K562 (cell line): ENCODE measurements around the gene TBX10. TPM values are rescaled to one million over a fixed set of nuclear protein-coding genes. Genes with fewer than 3 reads are reported as not detected.

ENCODE experiments used
- ATAC-seq: fragments of 200-7000 bp; cut with Tn5 transposase; 3 replicates; pipeline ENCODE4 v1.9.1; 2020; ENCODE audit warnings: moderate library complexity
- BruUV-seq: library from RNA; stranded (reverse); fragments of 400-500 nt; replicated peaks from 2 replicates; lab custom pipeline; 2021; lab: Mats Ljungman, UMichigan
- CTCF ChIA-PET: fragments of 300-600 bp; formaldehyde crosslinking; extraction: SDS; loops from one replicate; lab custom pipeline; 2021; ENCODE audit warnings: low intra/inter-chr PET ratio; lab: Yijun Ruan, JAX
- POLR2A ChIA-PET: fragments of 300-600, 350-650 bp; sonication (Branson Sonifier 250); formaldehyde crosslinking; extraction: SDS; loops from one replicate; lab custom pipeline; 2021; ENCODE audit warnings: antibody characterized with exemption, inconsistent platforms; lab: Yijun Ruan, JAX
- DNase-seq, 4 experiments: peaks; one replicate each; pipeline versions ENCODE4 v3.0.0 to v3.0.0-alpha.2; 2011 to 2018; ENCODE audit warnings: low spot score in 3 of 4, mixed read lengths in 3 of 4; ENCODE audit errors: extremely low read depth in 1 of 4
- FAIRE-seq: peaks from 2 replicates; lab custom pipeline; 2011; peaks lifted over from hg19 to GRCh38; lab: Jason Lieb, UNC
- H2AFZ ChIP-seq: 2 replicates; pipeline ENCODE4 v1.6.0; 2011; ENCODE audit warnings: low read depth, low read length, control low read depth, inconsistent platforms
- H3K27ac ChIP-seq: fragments of 200-600 bp; 3 replicates; pipeline ENCODE4 v1.8.0; 2011; ENCODE audit warnings: low read depth, mild to moderate bottlenecking, control low read depth, inconsistent platforms, low read length, moderate library complexity, mixed read lengths; ENCODE audit errors: extremely low read depth
- H3K27me3 ChIP-seq, 2 experiments: fragments of 300-600 bp in 1 of 2; 2 replicates in 1 of 2; 3 replicates in 1 of 2; pipeline versions ENCODE4 v1.6.0 to v1.8.0; 2011; ENCODE audit warnings: inconsistent platforms in 2 of 2, low read length in 2 of 2, mild to moderate bottlenecking in 1 of 2, mixed read lengths in 1 of 2, moderate library complexity in 1 of 2; ENCODE audit not compliant: control insufficient read depth in 2 of 2, insufficient read depth in 2 of 2
- H3K36me3 ChIP-seq: fragments of 300-600 bp; 3 replicates; pipeline ENCODE4 v1.8.0; 2011; ENCODE audit warnings: mild to moderate bottlenecking, low read length, inconsistent platforms; ENCODE audit not compliant: control insufficient read depth, insufficient read depth
- H3K4me1 ChIP-seq, 2 experiments: fragments of 200-600 bp in 1 of 2; replicated peaks in 1 of 2; 2 replicates in 1 of 2; 3 replicates in 1 of 2; pipeline versions ENCODE4 v1.5.1 to v1.8.0; 2011; ENCODE audit warnings: inconsistent platforms in 2 of 2, low read length in 2 of 2, mild to moderate bottlenecking in 1 of 2, mixed read lengths in 1 of 2, moderate library complexity in 1 of 2; ENCODE audit not compliant: control insufficient read depth in 2 of 2, insufficient read depth in 2 of 2
- H3K4me2 ChIP-seq: 2 replicates; pipeline ENCODE4 v1.6.1; 2011; ENCODE audit warnings: low read length, control low read depth, inconsistent platforms, mixed read lengths; ENCODE audit not compliant: insufficient read depth
- H3K4me3 ChIP-seq: fragments of 200-600 bp; sonication (generic), shearing (Covaris generic); 2 replicates; pipeline ENCODE4 v1.5.1; 2016; ENCODE audit warnings: control low read depth, inconsistent platforms
- H3K79me2 ChIP-seq: fragments of 200-600 bp; 3 replicates; pipeline ENCODE4 v1.8.0; 2011; ENCODE audit warnings: low read length, inconsistent platforms; ENCODE audit not compliant: control insufficient read depth, insufficient read depth
- H3K9ac ChIP-seq, 2 experiments: 2 replicates each; pipeline versions ENCODE4 v1.6.0 to v1.6.1; 2011; ENCODE audit warnings: low read depth in 2 of 2, low read length in 2 of 2, control low read depth in 1 of 2, inconsistent platforms in 1 of 2, mild to moderate bottlenecking in 1 of 2, mixed read lengths in 1 of 2; ENCODE audit not compliant: insufficient read depth in 1 of 2
- H3K9me1 ChIP-seq: one replicate; pipeline ENCODE4 v1.6.0; 2011; ENCODE audit warnings: inconsistent platforms, mild to moderate bottlenecking, low read length, moderate library complexity; ENCODE audit not compliant: control insufficient read depth, insufficient read depth
- H3K9me3 ChIP-seq: replicated peaks from 2 replicates; pipeline ENCODE4 v1.5.1; 2011; ENCODE audit warnings: low read depth, low read length, inconsistent platforms; ENCODE audit not compliant: control insufficient read depth, insufficient read depth
- H4K20me1 ChIP-seq: replicated peaks from 2 replicates; pipeline ENCODE4 v1.6.1; 2011; ENCODE audit warnings: low read length, inconsistent platforms, mixed read lengths; ENCODE audit not compliant: control insufficient read depth, insufficient read depth
- ADNP ChIP-seq: fragments of 200-800 bp; sonication (Bioruptor generic); IDR thresholded peaks from 2 replicates; pipeline ENCODE4 v1.6.1; 2016; ENCODE audit warnings: missing genetic modification characterization, missing compliant biosample characterization
- ATF7 ChIP-seq: fragments of 450-650 bp; IDR thresholded peaks from 2 replicates; pipeline ENCODE4 v1.7.1; 2014; ENCODE audit warnings: mild to moderate bottlenecking, moderate library complexity
- ELF1 ChIP-seq: fragments of 200-800 bp; sonication (Bioruptor generic); IDR thresholded peaks from 2 replicates; pipeline ENCODE4 v1.6.1; 2016; ENCODE audit warnings: missing genetic modification characterization, missing compliant biosample characterization
- GATAD2B ChIP-seq: fragments of 450-650 bp; IDR thresholded peaks from 2 replicates; pipeline ENCODE4 v1.6.1; 2017; ENCODE audit warnings: mild to moderate bottlenecking, borderline replicate concordance
- GTF2F1 ChIP-seq: IDR thresholded peaks from 2 replicates; pipeline ENCODE4 v1.6.1; 2011; ENCODE audit warnings: low read depth, low read length, improper control_type of control experiment
- HNRNPLL ChIP-seq: fragments of 200-400 bp; formaldehyde crosslinking; IDR thresholded peaks from 2 replicates; pipeline ENCODE4 v1.6.1; 2017; ENCODE audit warnings: low read length, low read depth, mild to moderate bottlenecking; ENCODE audit not compliant: poor library complexity, severe bottlenecking
- LCOR ChIP-seq: sonication (generic); formaldehyde crosslinking; IDR thresholded peaks from 2 replicates; pipeline ENCODE4 v1.8.0; 2022; ENCODE audit warnings: mild to moderate bottlenecking, missing genetic modification reagents
- MED1 ChIP-seq: sonication (generic); formaldehyde crosslinking; IDR thresholded peaks from 2 replicates; pipeline ENCODE4 v1.8.1; 2023; ENCODE audit warnings: missing genetic modification reagents, borderline replicate concordance
- PRMT5 ChIP-seq: sonication (generic); formaldehyde crosslinking; IDR thresholded peaks from 2 replicates; pipeline ENCODE4 v1.5.0; 2020; ENCODE audit warnings: missing genetic modification reagents
- RBM25 ChIP-seq: fragments of 200-400 bp; formaldehyde crosslinking; IDR thresholded peaks from 2 replicates; pipeline ENCODE4 v1.6.1; 2018; ENCODE audit warnings: low read length, low read depth, moderate library complexity; ENCODE audit not compliant: severe bottlenecking
- RCOR1 ChIP-seq, 2 experiments: IDR thresholded peaks; 2 replicates each; pipeline ENCODE4 v1.6.1; 2012; ENCODE audit warnings: low read depth in 2 of 2, low read length in 2 of 2, borderline replicate concordance in 1 of 2, improper control_type of control experiment in 1 of 2
- SMARCB1 ChIP-seq: IDR thresholded peaks from 2 replicates; pipeline ENCODE4 v1.6.1; 2011; ENCODE audit warnings: improper control_type of control experiment, low read depth; ENCODE audit not compliant: insufficient read length
- USF1 ChIP-seq: sonication (generic); formaldehyde crosslinking; IDR thresholded peaks from 2 replicates; pipeline ENCODE4 v1.9.0; 2022; ENCODE audit warnings: mild to moderate bottlenecking, missing genetic modification reagents
- ZBTB26 ChIP-seq: fragments of 450-650 bp; formaldehyde crosslinking; IDR thresholded peaks from 2 replicates; pipeline ENCODE4 v1.4.0; 2022; ENCODE audit warnings: missing genetic modification characterization
- ZNF212 ChIP-seq: fragments of 450-650 bp; formaldehyde crosslinking; IDR thresholded peaks from 2 replicates; pipeline ENCODE4 v1.4.0; 2020; ENCODE audit warnings: mild to moderate bottlenecking
- WGBS: fragments of 100-300 bp; shearing (Covaris generic); methylation state at CpG from one replicate; pipeline ENCODE4 v1.1.6; 2016; ENCODE audit warnings: low coverage, mixed read lengths; ENCODE audit not compliant: insufficient coverage; ENCODE audit errors: missing lambda C conversion rate; 5-methylcytosine and 5-hydroxymethylcytosine counted together
- in situ Hi-C: fragments of 300-500 bp; cut with MboI; formaldehyde crosslinking; loops from 4 replicates; pipeline ENCODE4 v1.15.0; 2018; ENCODE audit warnings: inconsistent platforms, mixed read lengths
- intact Hi-C: fragments of 100-400 bp; cut with micrococcal nuclease; formaldehyde crosslinking; loops from 2 replicates; pipeline ENCODE4 v1.14.2; 2022
- polyA plus RNA-seq, 8 experiments: library from polyadenylated mRNA; depleted of rRNA in 4 of 8; stranded (reverse) in 5 of 8; unstranded in 3 of 8; fragments of >200 nt; fragmentation: Nextera tagmentation in 2 of 8; fragmentation: Illumina TruSeq in 1 of 8; extraction: Ambion mirVana in 2 of 8; extraction: Trizol in 1 of 8; gene quantifications; 2 replicates each; pipeline versions ENCODE4 v1.2.1 to v1.2.3, GENCODE V29; 2011 to 2014; ENCODE audit warnings: inconsistent platforms in 1 of 8, missing spikeins in 1 of 8
- total RNA-seq, 7 experiments: library from RNA; depleted of rRNA in 6 of 7; stranded (reverse); fragments of >200 nt in 6 of 7; fragmentation: Illumina TruSeq in 2 of 7; extraction: Trizol in 2 of 7; gene quantifications; 2 replicates each; pipeline versions ENCODE4 v1.2.1 to v1.2.3, GENCODE V29; 2011 to 2021; ENCODE audit warnings: low replicate concordance in 1 of 7
- TF ChIP-seq, protein P1 (sequence below): sonication (generic); formaldehyde crosslinking; IDR thresholded peaks from 2 replicates; pipeline ENCODE4 v1.8.1; 2023; ENCODE audit warnings: mild to moderate bottlenecking, missing genetic modification reagents

The TBX10 gene
- total and polyA plus RNA-seq, 9 of the 15 experiments (the other 6 are each of a cell fraction or from before 2014, with no cell fraction given) = not detected

GRCh38 chr11:67632175-67632981, 7.2 kb downstream of the TBX10 start:
- POLR2A ChIA-PET = interaction anchor here (0.6 to 0.8 kb wide), 3 partner anchors 20 to 191 kb away, joined by 3 to 4 read pairs (median 3); no protein-coding TSS in a partner anchor
- no peak for TF ChIP-seq ATF7
- TF ChIP-seq ZNF212 = no peak
- no peak for TF ChIP-seq GATAD2B
- peak; percentile 93 for TF ChIP-seq RBM25
- 0 out of 2 replicates have a peak, but pooled peaks have one; percentile 65 for TF ChIP-seq ADNP (tag)
- no peak for TF ChIP-seq ELF1 (tag)
- peak; percentile 35; the same call in 1 of the 2 replicates for TF ChIP-seq USF1 (CRISPR knock-in tag)
- no peak for TF ChIP-seq LCOR (CRISPR knock-in tag)
- TF ChIP-seq SMARCB1 = no peak
- no peak for TF ChIP-seq PRMT5
- TF ChIP-seq, protein P1, sequence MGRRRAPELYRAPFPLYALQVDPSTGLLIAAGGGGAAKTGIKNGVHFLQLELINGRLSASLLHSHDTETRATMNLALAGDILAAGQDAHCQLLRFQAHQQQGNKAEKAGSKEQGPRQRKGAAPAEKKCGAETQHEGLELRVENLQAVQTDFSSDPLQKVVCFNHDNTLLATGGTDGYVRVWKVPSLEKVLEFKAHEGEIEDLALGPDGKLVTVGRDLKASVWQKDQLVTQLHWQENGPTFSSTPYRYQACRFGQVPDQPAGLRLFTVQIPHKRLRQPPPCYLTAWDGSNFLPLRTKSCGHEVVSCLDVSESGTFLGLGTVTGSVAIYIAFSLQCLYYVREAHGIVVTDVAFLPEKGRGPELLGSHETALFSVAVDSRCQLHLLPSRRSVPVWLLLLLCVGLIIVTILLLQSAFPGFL (CRISPR knock-in tag) = no peak
- TF ChIP-seq MED1 (CRISPR knock-in tag) = no peak
- TF ChIP-seq GTF2F1 = no peak
- TF ChIP-seq RCOR1 (IDR thresholded peaks at IDR 0.05; ENCODE audit: borderline replicate concordance in 1 of 2, low read depth in 2 of 2, low read length in 2 of 2) = peak in 1 of 2 experiments; percentile 46; a peak in 1 of 4 replicates
- TF ChIP-seq HNRNPLL = no peak
- no peak for TF ChIP-seq ZBTB26 (CRISPR knock-in tag)

More at GRCh38 chr11:67632175-67632981, 7.2 kb downstream of the TBX10 start:
- Histone ChIP-seq H3K4me1 (peaks cover 10 to 67% of the 10 kb centered on the region in 2 experiments), H2AFZ (no peak overlapping the region), H3K9ac (peak overlapping the region in 1 of 2 experiments; percentile 70; a peak in 1 of 4 replicates), H3K27me3 (no peaks in the 10 kb centered on the region), H3K27ac (no peak overlapping the region), H3K79me2 (no peaks in the 10 kb centered on the region), H3K9me1 (no peaks in the 10 kb centered on the region), H3K4me3 (no peak overlapping the region), H4K20me1 (no peaks in the 10 kb centered on the region), H3K9me3 (no peaks in the 10 kb centered on the region), H3K4me2 (no peak overlapping the region), H3K36me3 (peaks cover 9% of the 10 kb centered on the region; the same call in 1 of the 3 replicates)
- CTCF ChIA-PET = interaction anchor here (0.6 kb wide), 1 partner anchor 1698 kb away, joined by 3 read pairs; no protein-coding TSS in a partner anchor
- intact Hi-C loops (loop anchor here (5.0 kb wide), 1 partner anchor 65 kb away; no protein-coding TSS in a partner anchor), in situ Hi-C loops (no loop called here)
- no peak for ATAC-seq
- BruUV-seq = no TSS peak
- FAIRE-seq = no peak
- 64% methylated on average over 11 of the region's 12 CpGs for WGBS
- no peak for DNase-seq
